Colon (tissue), 2 donors: Measurements from ENCODE around the gene SVOPL.

Experiments used
- FAIRE-seq: peaks from 2 replicates; lab custom pipeline; 2012; peaks lifted over from hg19 to GRCh38; lab: Jason Lieb, UNC
- donor health status: control.
- donor health status: control.

The SVOPL gene

GRCh38 chr7:138556771-138557484 lies 144.2 kb downstream of the SVOPL start:
- FAIRE-seq = no peak

DNA sequence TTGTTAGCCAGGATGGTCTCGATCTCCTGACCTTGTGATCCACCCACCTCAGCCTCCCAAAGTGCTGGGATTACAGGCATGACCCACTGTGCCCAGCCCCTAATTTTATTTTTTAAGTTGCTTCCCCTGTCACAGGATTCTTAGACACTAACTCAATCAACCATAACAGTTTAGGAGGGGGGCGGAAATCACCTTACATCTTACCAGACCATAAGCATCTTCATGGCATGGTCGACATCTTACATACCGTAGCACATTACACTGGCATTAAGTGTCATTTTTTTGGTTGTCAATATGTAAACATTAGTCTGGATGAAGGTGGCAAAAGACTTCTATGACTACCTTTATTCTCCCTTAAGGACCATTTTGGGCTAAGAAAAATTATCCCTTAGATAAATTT lies 145.5 kb downstream of the SVOPL start:
- no peak for FAIRE-seq

- no peak for FAIRE-seq
Observed at GRCh38 chr7:138554674-138555073, 146.5 kb downstream of the SVOPL start.

DNA sequence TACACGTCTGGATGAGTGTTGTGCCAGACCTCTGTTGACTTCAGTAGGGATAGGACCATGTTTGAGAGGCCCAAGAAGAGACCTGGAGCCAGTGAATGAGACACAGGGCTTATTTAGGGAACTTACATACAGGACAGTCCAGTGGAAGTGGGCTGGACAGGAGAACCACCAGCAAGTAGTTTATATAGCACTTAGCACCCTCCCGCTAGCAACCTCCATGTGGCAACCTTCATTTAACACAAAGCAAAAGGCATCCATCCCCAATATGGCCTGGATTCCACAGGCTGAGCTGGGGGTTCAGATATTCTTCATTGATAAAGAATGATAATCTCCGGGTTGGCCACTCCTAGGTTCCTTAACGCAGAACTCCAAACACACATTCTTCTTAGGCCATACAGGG lies 147.4 kb downstream of the SVOPL start:
- FAIRE-seq = no peak

- FAIRE-seq = no peak
Observed at GRCh38 chr7:138551102-138551501, 150.1 kb downstream of the SVOPL start.

DNA sequence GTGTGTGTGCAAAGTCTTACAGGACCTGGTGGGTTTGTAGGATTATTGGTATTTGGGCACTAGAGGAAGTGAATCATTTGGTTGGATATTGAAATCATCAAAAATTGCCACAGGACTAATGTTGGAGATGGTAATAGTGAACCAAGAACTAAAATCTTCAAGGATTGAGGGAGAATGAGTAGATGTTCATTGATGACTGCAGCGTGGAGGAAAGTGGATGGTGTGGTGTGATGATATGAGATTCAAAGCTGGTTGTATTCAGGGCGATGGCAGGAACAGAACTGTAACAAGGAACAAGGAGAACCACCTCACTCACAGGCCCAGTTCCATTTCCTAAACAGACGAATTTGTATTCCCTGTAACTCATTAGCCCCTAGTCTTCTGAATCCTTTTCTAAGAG lies 150.8 kb downstream of the SVOPL start:
- no peak for FAIRE-seq

- no peak for FAIRE-seq
Observed at GRCh38 chr7:138549082-138549481, 152.1 kb downstream of the SVOPL start.

DNA sequence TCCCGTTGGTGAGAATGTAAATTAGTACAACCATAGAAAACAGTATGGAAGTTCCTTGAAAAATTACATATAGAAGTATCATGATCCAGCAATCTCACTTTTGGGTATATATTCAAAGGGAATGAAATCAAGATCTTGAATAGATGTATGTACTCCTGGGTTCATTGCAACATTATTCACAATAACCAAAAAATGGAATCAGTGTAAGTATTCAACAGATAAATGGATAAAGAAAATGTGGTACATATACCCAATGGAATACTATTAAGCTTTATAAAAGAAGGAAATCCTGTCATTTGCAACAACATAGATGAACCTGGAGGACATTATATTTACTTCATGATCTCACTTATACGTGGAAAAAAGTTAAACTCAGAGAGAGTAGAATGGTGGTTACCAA lies 154.3 kb downstream of the SVOPL start:
- no peak for FAIRE-seq

DNA sequence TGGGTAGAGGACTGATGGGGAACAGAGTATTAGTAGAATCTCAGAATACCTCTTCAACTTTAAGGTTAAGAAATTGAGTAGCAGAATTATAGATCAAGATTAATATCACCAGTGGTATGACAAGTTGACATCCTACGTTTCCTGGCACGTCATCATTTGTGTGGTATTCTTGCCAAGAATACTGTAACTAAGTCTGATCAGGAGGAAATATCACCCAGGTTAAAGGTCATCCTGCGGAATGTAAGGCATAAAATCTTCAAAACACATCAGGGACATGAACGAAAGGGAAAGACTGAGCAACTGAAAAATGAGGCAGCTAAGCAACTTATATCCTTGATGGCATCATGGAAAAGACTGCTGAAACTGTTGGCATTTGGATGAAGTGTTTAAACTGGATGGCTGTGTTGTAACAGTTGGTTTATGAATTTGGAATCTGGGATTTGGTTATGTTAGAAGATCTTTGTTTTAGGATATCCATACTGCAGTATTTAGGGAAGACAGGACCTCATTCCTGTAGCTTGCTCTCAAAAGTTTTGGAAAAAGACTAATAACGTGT lies 155.0 kb downstream of the SVOPL start:
- no peak for FAIRE-seq

DNA sequence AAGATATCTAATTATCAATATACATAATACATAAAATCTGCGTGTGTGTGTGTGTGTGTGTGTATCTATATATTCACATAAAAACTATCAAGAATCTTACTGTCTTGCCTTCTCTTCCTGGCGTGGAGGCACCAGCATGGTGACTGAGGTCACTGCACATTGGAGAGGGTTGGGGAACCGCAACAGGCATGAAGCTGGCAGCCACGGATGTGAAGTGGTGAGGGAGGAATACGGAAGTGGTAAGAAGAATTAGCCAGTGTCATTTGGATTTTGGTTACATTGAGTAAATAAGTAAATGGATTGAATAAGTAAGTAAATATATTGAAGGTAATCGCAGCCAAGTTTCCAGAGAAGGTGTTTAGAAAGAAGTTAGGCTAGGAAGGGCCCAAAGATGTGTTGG lies 156.0 kb downstream of the SVOPL start:
- FAIRE-seq = no peak
